Parathyroid adenoma (tissue), 2 donors: ENCODE data around the gene HBG2.
"Not testable (repeated sequence)": the region's sequence is repeated elsewhere in the genome, so short reads cannot be mapped to it uniquely, and the experiment has no call there.

Experiments
- H2AFZ ChIP-seq: fragments of 300-600 bp; sonication (generic); one replicate; pipeline ENCODE4 v1.7.0; 2017; ENCODE audit warnings: antibody characterized with exemption, mild to moderate bottlenecking
- H3K27ac ChIP-seq: fragments of 300-600 bp; sonication (generic); one replicate; pipeline ENCODE4 v1.7.0; 2017
- H3K27me3 ChIP-seq: fragments of 300-600 bp; sonication (generic); one replicate; pipeline ENCODE4 v1.7.0; 2017; ENCODE audit warnings: low read length; ENCODE audit not compliant: control insufficient read depth, insufficient read depth
- H3K36me3 ChIP-seq: fragments of 300-600 bp; sonication (generic); one replicate; pipeline ENCODE4 v1.7.0; 2017; ENCODE audit warnings: low read length; ENCODE audit not compliant: control insufficient read depth, insufficient read depth
- H3K4me1 ChIP-seq: fragments of 300-600 bp; sonication (generic); one replicate; pipeline ENCODE4 v1.7.0; 2017; ENCODE audit warnings: control low read depth
- H3K4me2 ChIP-seq: fragments of 300-600 bp; sonication (generic); one replicate; pipeline ENCODE4 v1.7.0; 2017; ENCODE audit warnings: low read length
- H3K4me3 ChIP-seq: fragments of 300-600 bp; sonication (generic); one replicate; pipeline ENCODE4 v1.7.0; 2017; ENCODE audit warnings: low read depth, low read length
- H3K79me2 ChIP-seq: fragments of 300-600 bp; sonication (generic); one replicate; pipeline ENCODE4 v1.7.0; 2017; ENCODE audit warnings: control low read depth
- H3K9ac ChIP-seq: fragments of 300-600 bp; sonication (generic); one replicate; pipeline ENCODE4 v1.7.0; 2017; ENCODE audit warnings: mild to moderate bottlenecking
- H3K9me3 ChIP-seq: fragments of 300-600 bp; sonication (generic); one replicate; pipeline ENCODE4 v1.7.0; 2017; ENCODE audit warnings: low read length; ENCODE audit not compliant: control insufficient read depth
- TF ChIP-seq, protein P1 (sequence below): fragments of 300-600 bp; sonication (generic); IDR thresholded peaks from one replicate; pipeline ENCODE4 v1.7.0; 2017; ENCODE audit warnings: antibody characterized with exemption, mild to moderate bottlenecking
- donor health status: primary hyperparathyroidism.

The HBG2 gene

DNA sequence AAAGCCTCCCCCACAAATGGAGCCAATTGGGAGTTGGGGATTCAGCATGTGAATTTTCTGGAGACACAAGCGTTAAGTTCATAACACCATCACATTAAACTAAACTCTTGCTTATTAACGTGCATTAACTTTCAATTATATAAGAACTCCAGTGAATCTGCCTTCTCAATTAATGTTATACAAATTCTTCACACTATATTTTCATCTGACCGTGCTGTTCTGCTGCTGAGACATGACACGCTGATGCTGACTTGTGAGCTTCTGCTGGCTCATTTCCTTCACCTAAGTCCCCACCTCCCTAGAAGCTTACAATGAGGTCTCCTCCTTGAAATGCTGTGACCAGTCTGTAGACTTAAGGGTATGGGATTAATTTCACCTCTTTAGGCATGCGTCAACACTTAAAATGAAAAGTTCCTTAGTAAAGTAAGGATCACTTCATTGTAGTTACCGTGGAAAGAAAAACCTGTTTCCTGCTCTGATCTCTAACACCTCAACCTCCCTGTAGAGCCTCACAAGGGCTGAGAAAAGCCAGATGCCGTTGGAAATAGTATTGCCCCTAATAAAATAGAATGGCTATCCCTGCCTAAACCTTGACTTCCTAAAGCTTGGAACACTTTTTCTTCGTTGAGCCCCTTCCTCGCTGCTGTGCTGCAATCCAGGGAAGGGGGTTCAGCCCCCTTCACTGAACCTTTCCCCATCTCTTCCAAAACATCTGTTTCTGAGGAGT, 2.2 kb downstream of the HBG2 start:
- H3K9me3 ChIP-seq: no peaks in the 10 kb centered on the region
- H2AFZ ChIP-seq: no peak overlapping the region
- no peak overlapping the region for H3K4me2 ChIP-seq
- H3K27ac ChIP-seq: no peak overlapping the region
- no peak overlapping the region for H3K4me3 ChIP-seq
- no peaks in the 10 kb centered on the region for H3K79me2 ChIP-seq
- no peak overlapping the region for H3K9ac ChIP-seq
- TF ChIP-seq, protein P1, sequence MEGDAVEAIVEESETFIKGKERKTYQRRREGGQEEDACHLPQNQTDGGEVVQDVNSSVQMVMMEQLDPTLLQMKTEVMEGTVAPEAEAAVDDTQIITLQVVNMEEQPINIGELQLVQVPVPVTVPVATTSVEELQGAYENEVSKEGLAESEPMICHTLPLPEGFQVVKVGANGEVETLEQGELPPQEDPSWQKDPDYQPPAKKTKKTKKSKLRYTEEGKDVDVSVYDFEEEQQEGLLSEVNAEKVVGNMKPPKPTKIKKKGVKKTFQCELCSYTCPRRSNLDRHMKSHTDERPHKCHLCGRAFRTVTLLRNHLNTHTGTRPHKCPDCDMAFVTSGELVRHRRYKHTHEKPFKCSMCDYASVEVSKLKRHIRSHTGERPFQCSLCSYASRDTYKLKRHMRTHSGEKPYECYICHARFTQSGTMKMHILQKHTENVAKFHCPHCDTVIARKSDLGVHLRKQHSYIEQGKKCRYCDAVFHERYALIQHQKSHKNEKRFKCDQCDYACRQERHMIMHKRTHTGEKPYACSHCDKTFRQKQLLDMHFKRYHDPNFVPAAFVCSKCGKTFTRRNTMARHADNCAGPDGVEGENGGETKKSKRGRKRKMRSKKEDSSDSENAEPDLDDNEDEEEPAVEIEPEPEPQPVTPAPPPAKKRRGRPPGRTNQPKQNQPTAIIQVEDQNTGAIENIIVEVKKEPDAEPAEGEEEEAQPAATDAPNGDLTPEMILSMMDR: no peak
- H3K27me3 ChIP-seq: no peaks in the 10 kb centered on the region
- no peaks in the 10 kb centered on the region for H3K36me3 ChIP-seq
- H3K4me1 ChIP-seq: no peaks in the 10 kb centered on the region

DNA sequence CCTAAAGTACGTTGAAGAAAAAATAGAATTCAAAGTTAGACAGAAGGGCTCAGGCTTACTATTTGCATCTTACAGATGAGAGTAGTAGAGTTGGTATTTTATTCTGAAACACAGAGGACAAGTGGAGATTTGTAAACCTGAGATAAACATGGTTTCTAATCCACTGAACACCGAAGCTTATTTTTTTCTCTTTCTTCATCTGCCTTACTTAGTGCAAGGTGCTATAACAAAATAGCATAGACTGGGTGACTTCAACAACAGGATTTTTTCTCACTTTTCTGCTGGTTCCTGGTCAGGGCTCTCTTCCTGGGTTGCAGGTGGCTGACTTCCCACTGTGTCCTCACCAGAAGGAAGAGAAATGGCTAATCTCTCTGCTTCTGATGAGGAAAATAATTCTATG, 2.8 kb downstream of the HBG2 start:
- Histone ChIP-seq H3K9me3 (no peaks in the 10 kb centered on the region), H3K9ac (no peak overlapping the region), H3K27ac (no peak overlapping the region), H3K4me1 (no peaks in the 10 kb centered on the region), H2AFZ (no peak overlapping the region), H3K79me2 (no peaks in the 10 kb centered on the region), H3K36me3 (no peaks in the 10 kb centered on the region), H3K4me3 (no peak overlapping the region), H3K4me2 (no peak overlapping the region), H3K27me3 (no peaks in the 10 kb centered on the region)
- TF ChIP-seq, protein P1: no peak

DNA sequence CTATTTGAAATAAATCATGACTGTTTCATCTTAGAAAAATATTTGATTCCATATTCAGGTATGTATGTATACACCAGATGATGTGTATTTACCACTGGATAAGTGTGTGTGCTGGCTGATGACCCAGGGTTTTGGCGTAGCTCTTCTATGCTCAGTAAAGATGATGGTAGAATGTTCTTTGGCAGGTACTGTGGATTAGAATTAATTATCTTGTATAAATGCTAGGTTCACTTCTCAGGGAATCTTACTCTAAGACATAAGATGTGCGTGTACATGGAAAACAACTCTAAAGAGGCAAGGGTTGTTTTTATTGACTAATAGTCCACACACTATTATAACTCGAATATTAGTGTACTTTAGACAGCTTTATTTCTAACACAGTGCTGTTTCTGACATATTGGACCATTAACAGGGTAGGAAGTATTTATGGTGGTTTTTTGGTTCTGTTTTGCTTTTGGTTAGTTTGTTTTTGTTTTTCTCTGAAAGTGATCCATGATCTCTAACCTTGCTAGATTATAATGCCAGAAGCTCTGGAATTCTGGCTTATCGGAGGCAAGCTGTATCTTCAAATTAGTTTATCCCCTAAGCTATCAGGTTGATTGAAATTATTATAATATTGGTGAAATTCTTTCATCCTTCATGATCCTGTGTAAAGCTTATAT, 3.9 kb downstream of the HBG2 start:
- Histone ChIP-seq H3K9me3 (no peaks in the 10 kb centered on the region), H2AFZ (no peak overlapping the region), H3K27ac (no peak overlapping the region), H3K4me2 (no peak overlapping the region), H3K36me3 (no peaks in the 10 kb centered on the region), H3K79me2 (no peaks in the 10 kb centered on the region), H3K27me3 (no peaks in the 10 kb centered on the region), H3K4me1 (no peaks in the 10 kb centered on the region), H3K9ac (no peak overlapping the region), H3K4me3 (no peak overlapping the region)
- TF ChIP-seq, protein P1: no peak

- not testable (repeated sequence) for H3K27ac ChIP-seq, H3K79me2 ChIP-seq, H3K4me3 ChIP-seq, H3K36me3 ChIP-seq, H3K9me3 ChIP-seq, H3K4me1 ChIP-seq, H3K27me3 ChIP-seq, H2AFZ ChIP-seq, H3K4me2 ChIP-seq, H3K9ac ChIP-seq
Measured at GRCh38 chr11:5249807-5250396, 4.7 kb downstream of the HBG2 start, which contains the start of gene HBG1. HBG1 (minus strand) TSS chr11:5249857; CDS start chr11:5249804, 53 bp downstream.

DNA sequence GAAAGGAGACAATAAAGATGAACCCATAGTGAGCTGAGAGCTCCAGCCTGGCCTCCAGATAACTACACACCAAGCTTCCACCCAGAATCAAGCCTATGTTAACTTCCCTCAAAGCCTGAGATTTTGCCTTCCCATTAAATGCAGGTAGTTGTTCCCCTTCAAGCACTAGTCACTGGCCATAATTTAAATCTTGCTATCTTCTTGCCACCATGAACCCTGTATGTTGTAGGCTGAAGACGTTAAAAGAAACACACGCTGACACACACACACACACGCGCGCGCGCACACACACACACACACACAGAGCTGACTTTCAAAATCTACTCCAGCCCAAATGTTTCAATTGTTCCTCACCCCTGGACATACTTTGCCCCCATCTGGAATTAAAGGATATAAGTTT, 6.1 kb downstream of the HBG2 start:
- not testable (repeated sequence) for H3K79me2 ChIP-seq, H3K4me2 ChIP-seq, H3K9ac ChIP-seq, H3K36me3 ChIP-seq, H3K4me3 ChIP-seq, H3K27me3 ChIP-seq, H3K9me3 ChIP-seq, H2AFZ ChIP-seq, H3K4me1 ChIP-seq, H3K27ac ChIP-seq
